ENCODE measurements around the gene ELF2.
"Not testable (repeated sequence)": the region's sequence is repeated elsewhere in the genome, so short reads cannot be mapped to it uniquely, and the experiment has no call there.

ELF2 gene

GRCh38 chr4:139200506-139200905 lies 23.5 kb upstream of the ELF2 start:
- no peak for DNase-seq (ENCODE audit: low read depth)
- H3K4me3 ChIP-seq (ENCODE audit: low read length), result no peak overlapping the region

DNA sequence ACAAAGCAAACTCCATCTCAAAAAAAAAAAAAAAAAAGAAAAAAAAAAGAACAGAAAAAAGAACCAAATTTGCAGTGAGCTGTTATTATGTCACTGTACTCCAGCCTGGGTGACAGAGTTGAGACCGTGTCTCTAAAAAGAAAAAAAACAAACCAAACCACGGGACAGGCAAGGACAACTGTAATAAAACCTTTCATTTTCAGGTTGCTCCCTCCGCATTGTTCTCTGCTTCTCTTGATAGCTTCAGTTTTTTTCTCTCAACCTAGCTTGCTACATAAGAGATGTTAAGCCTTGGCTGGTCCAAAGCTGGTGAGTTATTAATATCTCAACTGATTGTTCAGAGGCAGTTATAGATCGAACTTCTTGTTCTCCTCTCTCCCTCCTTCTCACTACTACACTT lies 23.1 kb upstream of the ELF2 start:
- no peak for DNase-seq (ENCODE audit: low read depth)
- H3K4me3 ChIP-seq (ENCODE audit: low read length), result no peak overlapping the region
- TF ChIP-seq, protein P1, sequence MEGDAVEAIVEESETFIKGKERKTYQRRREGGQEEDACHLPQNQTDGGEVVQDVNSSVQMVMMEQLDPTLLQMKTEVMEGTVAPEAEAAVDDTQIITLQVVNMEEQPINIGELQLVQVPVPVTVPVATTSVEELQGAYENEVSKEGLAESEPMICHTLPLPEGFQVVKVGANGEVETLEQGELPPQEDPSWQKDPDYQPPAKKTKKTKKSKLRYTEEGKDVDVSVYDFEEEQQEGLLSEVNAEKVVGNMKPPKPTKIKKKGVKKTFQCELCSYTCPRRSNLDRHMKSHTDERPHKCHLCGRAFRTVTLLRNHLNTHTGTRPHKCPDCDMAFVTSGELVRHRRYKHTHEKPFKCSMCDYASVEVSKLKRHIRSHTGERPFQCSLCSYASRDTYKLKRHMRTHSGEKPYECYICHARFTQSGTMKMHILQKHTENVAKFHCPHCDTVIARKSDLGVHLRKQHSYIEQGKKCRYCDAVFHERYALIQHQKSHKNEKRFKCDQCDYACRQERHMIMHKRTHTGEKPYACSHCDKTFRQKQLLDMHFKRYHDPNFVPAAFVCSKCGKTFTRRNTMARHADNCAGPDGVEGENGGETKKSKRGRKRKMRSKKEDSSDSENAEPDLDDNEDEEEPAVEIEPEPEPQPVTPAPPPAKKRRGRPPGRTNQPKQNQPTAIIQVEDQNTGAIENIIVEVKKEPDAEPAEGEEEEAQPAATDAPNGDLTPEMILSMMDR (conservative IDR thresholded peaks at IDR 0.05; ENCODE audit: low read length), result no peak

More at GRCh38 chr4:139200506-139200905, 23.5 kb upstream of the ELF2 start:
- TF ChIP-seq, protein P1 (conservative IDR thresholded peaks at IDR 0.05; ENCODE audit: low read length), result no peak

- DNase-seq (ENCODE audit: low read depth); H3K4me3 ChIP-seq (ENCODE audit: low read length): not testable (repeated sequence)
These were observed 20.2 kb upstream of the ELF2 start for GRCh38 chr4:139197214-139197613.

DNA sequence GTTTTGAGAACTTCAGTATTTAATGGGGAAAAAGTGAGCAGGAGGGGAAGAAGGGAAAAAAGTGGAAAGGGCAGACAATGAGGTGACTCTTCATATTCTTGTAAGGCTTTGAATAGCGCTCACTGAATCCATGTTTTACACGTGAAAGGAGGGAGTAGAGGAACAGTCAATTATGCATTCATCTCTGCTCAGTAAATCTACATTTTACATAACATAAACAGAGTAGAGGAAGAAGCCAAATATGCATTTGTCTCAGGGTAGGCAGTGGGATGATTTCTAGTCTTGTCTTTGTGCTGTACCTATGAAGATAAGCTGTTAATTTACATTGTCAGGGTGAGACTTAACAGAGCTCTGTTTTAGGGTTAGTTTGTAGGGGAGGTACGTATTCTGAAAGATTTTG lies 19.4 kb upstream of the ELF2 start:
- no peak overlapping the region for H3K4me3 ChIP-seq (ENCODE audit: low read length)
- no peak for DNase-seq (ENCODE audit: low read depth)
- TF ChIP-seq, protein P1 (conservative IDR thresholded peaks at IDR 0.05; ENCODE audit: low read length), result no peak

DNA sequence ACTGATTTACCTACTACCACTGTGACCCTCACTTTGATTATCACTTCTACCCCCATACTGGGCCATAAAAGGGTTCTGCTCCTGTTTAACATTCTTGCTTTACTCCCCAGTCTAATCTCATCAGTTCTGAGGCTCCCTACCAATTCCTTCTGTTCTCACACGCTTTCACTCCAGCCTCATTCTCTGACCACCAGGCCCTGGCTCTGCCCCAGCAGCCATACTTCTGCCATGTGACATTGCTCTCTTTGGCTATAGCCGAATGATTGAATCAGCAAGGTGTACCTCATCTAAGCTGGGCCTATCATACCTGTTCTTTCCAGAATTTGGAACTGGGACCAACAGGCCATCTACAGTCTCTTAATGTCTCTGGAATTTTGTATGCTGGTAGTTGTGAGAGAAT lies 14.4 kb upstream of the ELF2 start:
- no peak overlapping the region for H3K4me3 ChIP-seq (ENCODE audit: low read length)
- TF ChIP-seq, protein P1 (conservative IDR thresholded peaks at IDR 0.05; ENCODE audit: low read length), result no peak
- DNase-seq (ENCODE audit: low read depth), result peak; percentile 12

DNA sequence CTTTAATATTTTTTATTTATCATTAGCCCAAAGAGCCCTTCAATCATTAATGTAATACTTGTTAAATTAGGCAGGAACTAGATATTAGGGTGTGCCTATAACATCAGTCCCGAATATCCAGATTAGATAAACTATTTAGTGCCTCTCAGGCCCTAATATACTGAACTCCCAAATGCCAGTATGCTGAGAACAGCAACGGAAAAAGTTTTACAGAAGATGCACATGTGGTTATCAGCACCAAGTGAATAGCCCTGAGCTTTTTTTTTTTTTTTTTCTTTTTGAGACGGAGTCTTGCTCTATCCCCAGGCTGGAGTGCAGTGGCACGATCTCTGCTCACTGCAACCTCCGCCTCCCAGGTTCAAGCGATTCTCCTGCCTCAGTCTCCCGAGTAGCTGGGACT lies 13.0 kb upstream of the ELF2 start:
- no peak for DNase-seq (ENCODE audit: low read depth)
- H3K4me3 ChIP-seq (ENCODE audit: low read length), result no peak overlapping the region
- TF ChIP-seq, protein P1 (conservative IDR thresholded peaks at IDR 0.05; ENCODE audit: low read length), result no peak

GRCh38 chr4:139189417-139189749 lies 12.4 kb upstream of the ELF2 start:
- TF ChIP-seq, protein P1 (conservative IDR thresholded peaks at IDR 0.05; ENCODE audit: low read length), result no peak
- no peak for DNase-seq (ENCODE audit: low read depth)
- no peak overlapping the region for H3K4me3 ChIP-seq (ENCODE audit: low read length)

Data from AG10803 (cell line).